Loucy (cell line): ENCODE data around the gene NAIF1.

Experiments used
- H2AFZ ChIP-seq: fragments of 200-600 bp; sonication (generic); 2 replicates; pipeline ENCODE4 v1.6.0; 2016; ENCODE audit warnings: antibody characterized with exemption, mild to moderate bottlenecking, low read length, moderate library complexity
- H3F3A ChIP-seq: fragments of 200-600 bp; 2 replicates; pipeline ENCODE4 v1.6.0; 2016; ENCODE audit warnings: antibody characterized with exemption, low read depth, mild to moderate bottlenecking
- H3K27me3 ChIP-seq: fragments of 200-600 bp; sonication (generic); 2 replicates; pipeline ENCODE4 v1.6.1; 2014; ENCODE audit warnings: low read length, mild to moderate bottlenecking; ENCODE audit not compliant: insufficient read depth, poor library complexity, severe bottlenecking
- H3K36me3 ChIP-seq: fragments of 200-600 bp; sonication (generic); 2 replicates; pipeline ENCODE4 v1.6.1; 2016; ENCODE audit warnings: low read length; ENCODE audit not compliant: insufficient read depth
- H3K4me1 ChIP-seq: fragments of 200-600 bp; sonication (generic); 2 replicates; pipeline ENCODE4 v1.5.1; 2014; ENCODE audit warnings: low read length, mild to moderate bottlenecking; ENCODE audit not compliant: insufficient read depth, poor library complexity, severe bottlenecking
- H3K4me2 ChIP-seq: fragments of 200-600 bp; sonication (generic); 2 replicates; pipeline ENCODE4 v1.6.0; 2014; ENCODE audit warnings: antibody characterized with exemption, low read length, low read depth, mild to moderate bottlenecking; ENCODE audit not compliant: poor library complexity, severe bottlenecking
- H3K4me3 ChIP-seq: fragments of 200-600 bp; sonication (generic); 2 replicates; pipeline ENCODE4 v1.5.1; 2014; ENCODE audit warnings: low read length, mild to moderate bottlenecking, mixed read lengths; ENCODE audit not compliant: poor library complexity, severe bottlenecking
- H3K79me2 ChIP-seq: fragments of 200-600 bp; sonication (generic); 2 replicates; pipeline ENCODE4 v1.6.1; 2014; ENCODE audit warnings: low read length; ENCODE audit not compliant: insufficient read depth
- H3K9ac ChIP-seq: fragments of 200-600 bp; sonication (generic); 2 replicates; pipeline ENCODE4 v1.6.0; 2014; ENCODE audit warnings: mild to moderate bottlenecking, low read depth, low read length, moderate library complexity; ENCODE audit not compliant: poor library complexity, severe bottlenecking
- H3K9me2 ChIP-seq: fragments of 200-600 bp; sonication (generic); replicated peaks from 2 replicates; pipeline ENCODE4 v1.6.1; 2016; ENCODE audit warnings: low read depth, low read length, mixed read lengths
- H3K9me3 ChIP-seq: fragments of 200-600 bp; sonication (generic); 2 replicates; pipeline ENCODE4 v1.6.1; 2014; ENCODE audit warnings: mild to moderate bottlenecking, antibody characterized with exemption, low read length, low read depth; ENCODE audit not compliant: insufficient read depth
- H4K20me1 ChIP-seq: fragments of 200-600 bp; sonication (generic); 2 replicates; pipeline ENCODE4 v1.6.0; 2014; ENCODE audit warnings: antibody characterized with exemption, low read length, mild to moderate bottlenecking; ENCODE audit not compliant: insufficient read depth, poor library complexity, severe bottlenecking
- CTCF ChIP-seq: fragments of 200-600 bp; sonication (generic); conservative IDR thresholded peaks from 2 replicates; pipeline ENCODE4 v1.5.1; 2014; ENCODE audit warnings: mild to moderate bottlenecking, antibody characterized with exemption, low read length
- EZH2phosphoT487 ChIP-seq: fragments of 200-600 bp; IDR thresholded peaks from 2 replicates; pipeline ENCODE4 v1.6.1; 2018; ENCODE audit warnings: antibody characterized with exemption, mild to moderate bottlenecking, moderate library complexity, borderline replicate concordance

NAIF1 gene

GRCh38 chr9:128021098-128021497, 46.0 kb downstream of the NAIF1 start:
- Histone ChIP-seq H3K9me2 (no peaks in the 10 kb centered on the region), H4K20me1 (no peaks in the 10 kb centered on the region), H3K4me1 (peaks cover 33% of the 10 kb centered on the region), H2AFZ (no peak overlapping the region), H3K4me3 (no peak overlapping the region), H3K4me2 (no peak overlapping the region), H3K9me3 (no peaks in the 10 kb centered on the region), H3K36me3 (no peaks in the 10 kb centered on the region), H3K79me2 (0 out of 2 replicates have a peak, but pooled peaks cover 5% of the 10 kb centered on the region), H3K27me3 (no peaks in the 10 kb centered on the region), H3K9ac (no peak overlapping the region), H3F3A (no peaks in the 10 kb centered on the region)
- TF ChIP-seq EZH2phosphoT487, result no peak
- no peak; the same call in 1 of the 2 replicates for TF ChIP-seq CTCF

GRCh38 chr9:128020692-128021091, 46.4 kb downstream of the NAIF1 start:
- Histone ChIP-seq H3K27me3 (no peaks in the 10 kb centered on the region), H3K4me1 (peaks cover 29% of the 10 kb centered on the region), H3K9me2 (no peaks in the 10 kb centered on the region), H3F3A (no peaks in the 10 kb centered on the region), H3K4me3 (no peak overlapping the region), H3K9ac (no peak overlapping the region), H3K4me2 (no peak overlapping the region), H3K36me3 (no peaks in the 10 kb centered on the region), H2AFZ (no peak overlapping the region), H3K9me3 (no peaks in the 10 kb centered on the region), H4K20me1 (no peaks in the 10 kb centered on the region), H3K79me2 (0 out of 2 replicates have a peak, but pooled peaks cover 5% of the 10 kb centered on the region)
- TF ChIP-seq EZH2phosphoT487 (no peak), CTCF (peak; percentile 66)

- no peak for TF ChIP-seq CTCF
- TF ChIP-seq EZH2phosphoT487, result no peak
- H3K9me2 ChIP-seq, result no peaks in the 10 kb centered on the region
- H3K4me2 ChIP-seq, result no peak overlapping the region
- H4K20me1 ChIP-seq, result no peaks in the 10 kb centered on the region
- H3K79me2 ChIP-seq, result no peaks in the 10 kb centered on the region
- H2AFZ ChIP-seq, result no peak overlapping the region
- no peak overlapping the region for H3K4me3 ChIP-seq
- no peak overlapping the region for H3K9ac ChIP-seq
- H3K4me1 ChIP-seq, result no peaks in the 10 kb centered on the region
- H3K36me3 ChIP-seq, result no peaks in the 10 kb centered on the region
- no peaks in the 10 kb centered on the region for H3K27me3 ChIP-seq
- no peaks in the 10 kb centered on the region for H3F3A ChIP-seq
- no peaks in the 10 kb centered on the region for H3K9me3 ChIP-seq
Measured at GRCh38 chr9:128015696-128016095, 51.4 kb downstream of the NAIF1 start.
